Measurements from ENCODE around the gene SETMAR.

Gene SETMAR

DNA sequence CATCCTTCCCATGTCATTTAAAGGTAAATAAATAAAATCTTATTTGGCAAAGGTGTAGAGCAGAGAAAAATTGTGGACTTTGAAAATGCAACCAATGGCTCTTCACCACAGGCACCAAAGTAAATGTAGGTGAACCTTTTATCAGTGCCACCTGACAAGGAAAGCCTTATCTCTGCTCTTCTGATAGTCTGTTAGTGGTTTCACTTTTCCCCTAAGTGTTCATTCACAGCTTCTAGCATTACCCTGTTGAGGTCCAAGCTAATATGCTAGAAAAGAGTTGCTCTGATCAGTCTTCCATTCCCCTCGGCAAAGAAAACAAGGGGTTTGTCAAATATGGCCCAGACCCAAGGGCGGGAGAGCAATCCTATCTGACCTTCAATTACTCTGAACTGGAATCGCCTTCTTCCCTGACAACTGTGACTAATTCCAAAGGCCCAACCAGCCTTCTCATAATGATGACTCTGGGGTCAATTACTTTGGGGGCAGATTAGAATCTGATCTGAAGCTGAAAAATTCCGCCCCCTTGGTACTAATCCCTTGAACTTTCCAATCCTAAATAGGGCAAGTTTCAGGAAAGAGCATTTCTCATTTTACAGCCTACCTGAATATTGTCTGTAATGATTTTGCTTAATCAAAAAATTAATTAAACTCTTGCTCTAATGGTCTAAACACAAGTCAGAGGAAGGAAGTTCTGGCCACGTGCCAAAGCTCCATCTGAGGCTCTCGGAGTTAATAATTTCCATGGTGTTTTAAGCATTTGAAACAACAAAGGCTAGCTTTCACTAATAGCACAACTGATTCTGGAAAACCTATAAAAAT lies 52.4 kb downstream of the SETMAR start:
- DNase-seq = no peak

DNA sequence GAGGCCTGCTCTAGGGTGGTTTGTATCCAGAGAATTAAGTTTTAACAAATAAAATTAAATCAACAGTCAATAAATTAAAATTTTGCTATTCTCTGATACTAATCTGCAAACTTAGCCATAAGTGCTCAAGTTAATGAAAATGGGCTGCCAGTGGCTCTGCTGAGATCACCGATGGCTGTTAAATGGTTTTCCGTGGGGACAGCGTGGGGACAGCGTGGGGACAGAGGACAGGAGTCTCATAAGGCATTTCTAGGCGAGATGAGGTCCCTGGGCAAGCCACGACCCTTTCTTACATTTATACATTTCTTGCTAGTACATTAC lies 53.0 kb downstream of the SETMAR start:
- no peak for DNase-seq

DNA sequence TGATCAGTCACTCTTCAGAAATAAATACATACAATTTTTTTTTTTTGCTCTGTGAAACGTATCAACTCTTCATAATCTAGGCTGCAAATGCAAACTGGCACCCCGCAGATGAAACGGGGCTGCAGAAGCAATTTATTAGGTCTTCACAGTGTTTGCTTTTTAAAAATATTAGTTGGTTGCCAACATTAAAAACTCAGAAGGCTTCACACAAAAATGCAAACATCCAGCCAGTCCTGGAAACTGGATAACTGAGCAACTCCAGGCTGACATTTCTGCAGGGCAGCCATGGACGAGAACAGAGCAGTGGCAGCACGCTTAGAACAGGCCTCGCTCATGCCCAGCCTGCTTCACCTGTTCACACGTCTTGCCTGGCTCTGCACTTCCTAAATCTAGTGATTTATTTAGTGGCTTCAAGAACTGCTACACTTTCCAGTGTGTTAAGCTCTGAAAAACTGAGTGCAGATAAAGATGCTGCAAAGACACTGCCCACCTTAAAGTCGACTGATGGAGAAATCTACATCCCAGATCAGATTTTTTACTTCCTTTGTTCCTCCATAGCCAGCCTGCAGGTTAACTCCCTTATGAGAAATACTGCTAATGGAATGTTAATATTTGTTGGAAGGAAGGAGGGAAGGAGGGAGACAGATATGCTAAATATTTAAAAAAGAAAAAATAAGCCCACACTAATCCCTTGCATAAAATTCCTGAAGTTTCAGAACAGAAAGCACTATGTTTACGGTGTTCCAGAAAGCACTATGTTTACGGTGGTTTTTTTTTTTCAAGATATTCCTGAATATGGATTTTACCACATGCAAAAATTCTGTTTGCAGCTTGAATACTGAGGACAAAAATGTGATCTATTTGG lies 53.6 kb downstream of the SETMAR start:
- DNase-seq = no peak

DNA sequence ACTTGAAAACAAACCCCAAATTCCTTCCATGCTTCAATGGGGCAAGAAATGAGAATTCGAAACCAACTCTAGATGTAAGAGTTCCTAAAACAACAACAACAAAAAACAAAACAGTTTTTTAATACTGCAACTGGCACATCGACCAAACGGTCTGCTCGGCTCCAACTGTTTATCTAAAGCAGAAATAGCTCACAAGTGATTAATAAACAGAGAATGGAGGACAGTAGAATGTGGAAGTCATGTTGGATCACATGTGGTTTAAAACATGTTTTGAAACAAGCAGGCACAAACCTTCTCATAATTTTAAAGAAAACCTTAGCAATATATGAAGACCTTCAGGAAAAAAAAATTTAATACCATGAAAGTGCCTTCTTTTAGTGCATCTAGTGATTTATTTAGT lies 55.1 kb downstream of the SETMAR start:
- no peak for DNase-seq

DNA sequence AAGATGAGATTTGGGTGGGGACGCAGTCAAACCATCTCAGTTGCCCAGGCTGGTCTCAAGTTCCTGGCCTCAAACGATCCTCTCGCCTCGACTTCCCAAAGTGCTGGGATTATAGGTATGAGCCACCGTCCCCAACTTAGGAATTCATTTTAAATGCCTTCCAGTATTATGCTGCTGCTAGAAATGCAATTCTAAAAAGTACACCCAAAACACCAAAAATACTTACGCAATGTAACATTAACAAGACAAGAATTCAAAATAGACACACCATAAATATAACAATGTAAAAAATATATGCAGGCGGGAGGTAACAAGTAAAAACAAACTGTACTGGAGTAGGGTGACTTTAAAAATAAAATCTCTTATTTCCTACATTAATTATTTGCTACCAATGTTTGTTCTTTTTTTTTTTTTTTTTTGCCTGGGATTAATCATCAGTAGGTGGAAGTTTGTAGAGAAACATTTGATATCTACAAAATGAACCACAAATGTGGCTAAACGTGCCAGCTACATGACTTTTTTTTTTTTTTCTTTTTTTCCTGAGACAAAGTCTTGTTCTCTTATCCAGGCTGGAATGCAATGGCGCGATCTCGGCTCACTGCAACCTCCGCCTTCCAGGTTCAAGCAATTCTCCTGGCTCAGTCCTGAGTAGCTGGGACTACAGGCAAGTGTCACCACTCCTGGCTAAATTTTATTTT lies 56.8 kb downstream of the SETMAR start:
- no peak for DNase-seq

DNA sequence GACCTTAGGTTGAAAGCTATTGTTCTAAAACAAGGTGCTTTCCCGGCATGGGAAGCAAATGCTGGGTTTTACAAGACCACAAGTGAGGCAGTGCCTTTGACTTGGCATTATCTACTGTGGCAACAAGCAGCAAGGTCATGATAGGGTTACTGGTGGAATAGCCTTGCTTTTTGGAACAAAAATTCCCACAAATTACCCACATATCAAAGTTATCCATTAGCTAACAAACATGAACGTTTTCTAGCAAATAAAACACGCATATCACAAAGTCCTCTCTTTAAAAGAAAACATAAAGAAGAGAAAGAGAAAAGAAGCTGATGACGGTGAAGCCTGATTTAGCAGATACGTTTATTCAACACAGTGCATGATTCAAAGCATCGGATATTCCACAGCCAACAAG lies 57.6 kb downstream of the SETMAR start:
- no peak for DNase-seq

DNA sequence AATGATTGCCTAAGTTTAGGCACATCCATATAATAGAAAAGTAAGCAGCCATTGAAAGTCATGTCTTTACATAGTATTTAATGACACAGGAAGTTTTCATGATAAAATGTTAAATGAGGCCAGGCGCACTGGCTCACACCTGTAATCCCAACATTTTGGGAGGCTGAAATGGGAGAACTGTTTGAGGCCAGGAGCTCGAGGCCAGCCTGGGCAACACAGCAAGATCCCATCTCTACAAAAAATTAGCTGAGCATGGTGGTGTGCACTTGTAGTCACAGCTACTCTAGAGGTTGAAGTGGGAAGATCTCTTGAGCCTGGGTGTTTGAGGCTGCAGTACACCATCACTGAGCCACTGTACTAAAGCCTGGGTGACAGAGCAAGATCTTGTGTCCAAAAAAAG lies 59.4 kb downstream of the SETMAR start:
- DNase-seq = no peak
